WTC11 (cell line): ENCODE measurements around the gene IL6R.

ENCODE experiments used
- CBFB ChIP-seq: sonication (generic); formaldehyde crosslinking; IDR thresholded peaks from 2 replicates; pipeline ENCODE4 v1.8.1; 2022; ENCODE audit warnings: mild to moderate bottlenecking, low read depth, missing genetic modification reagents
- CREB1 ChIP-seq: sonication (generic); formaldehyde crosslinking; IDR thresholded peaks from 2 replicates; pipeline ENCODE4 v1.8.0; 2023; ENCODE audit warnings: mild to moderate bottlenecking, missing genetic modification reagents
- CREM ChIP-seq: sonication (generic); formaldehyde crosslinking; IDR thresholded peaks from 2 replicates; pipeline ENCODE4 v1.8.1; 2022; ENCODE audit warnings: mild to moderate bottlenecking, missing genetic modification reagents, moderate library complexity
- ETV6 ChIP-seq: sonication (generic); formaldehyde crosslinking; IDR thresholded peaks from 2 replicates; pipeline ENCODE4 v1.8.1; 2022; ENCODE audit warnings: mild to moderate bottlenecking, missing genetic modification reagents
- JUN ChIP-seq: sonication (generic); formaldehyde crosslinking; IDR thresholded peaks from 2 replicates; pipeline ENCODE4 v1.8.0; 2023; ENCODE audit warnings: mild to moderate bottlenecking, missing genetic modification reagents
- NR3C1 ChIP-seq: sonication (generic); formaldehyde crosslinking; conservative IDR thresholded peaks from 2 replicates; pipeline ENCODE4 v1.8.1; 2023; ENCODE audit warnings: low read depth, mild to moderate bottlenecking, missing genetic modification reagents
- ZNF263 ChIP-seq: sonication (generic); formaldehyde crosslinking; IDR thresholded peaks from 2 replicates; pipeline ENCODE4 v1.8.1; 2022; ENCODE audit warnings: low read depth, mild to moderate bottlenecking, moderate library complexity, missing genetic modification reagents
- TF ChIP-seq, protein P1 (sequence below): fragments of 200-600 bp; IDR thresholded peaks from 2 replicates; pipeline ENCODE4 v1.8.0; 2022; ENCODE audit warnings: antibody characterized with exemption
- TF ChIP-seq, protein P2 (sequence below): sonication (generic); formaldehyde crosslinking; IDR thresholded peaks from 2 replicates; pipeline ENCODE4 v1.8.0; 2022; ENCODE audit warnings: mild to moderate bottlenecking, missing genetic modification reagents
- TF ChIP-seq, protein P3 (sequence below): sonication (generic); formaldehyde crosslinking; IDR thresholded peaks from 2 replicates; pipeline ENCODE4 v1.8.1; 2022; ENCODE audit warnings: low read depth, missing genetic modification reagents, borderline replicate concordance
- TF ChIP-seq, protein P4 (sequence below): sonication (generic); formaldehyde crosslinking; IDR thresholded peaks from 2 replicates; pipeline ENCODE4 v1.8.1; 2022; ENCODE audit warnings: low read depth, mild to moderate bottlenecking, moderate library complexity, missing genetic modification reagents, borderline replicate concordance

GRCh38 chr1:154478013-154478412 lies 72.9 kb downstream of the IL6R start:
- TF ChIP-seq, protein P1, sequence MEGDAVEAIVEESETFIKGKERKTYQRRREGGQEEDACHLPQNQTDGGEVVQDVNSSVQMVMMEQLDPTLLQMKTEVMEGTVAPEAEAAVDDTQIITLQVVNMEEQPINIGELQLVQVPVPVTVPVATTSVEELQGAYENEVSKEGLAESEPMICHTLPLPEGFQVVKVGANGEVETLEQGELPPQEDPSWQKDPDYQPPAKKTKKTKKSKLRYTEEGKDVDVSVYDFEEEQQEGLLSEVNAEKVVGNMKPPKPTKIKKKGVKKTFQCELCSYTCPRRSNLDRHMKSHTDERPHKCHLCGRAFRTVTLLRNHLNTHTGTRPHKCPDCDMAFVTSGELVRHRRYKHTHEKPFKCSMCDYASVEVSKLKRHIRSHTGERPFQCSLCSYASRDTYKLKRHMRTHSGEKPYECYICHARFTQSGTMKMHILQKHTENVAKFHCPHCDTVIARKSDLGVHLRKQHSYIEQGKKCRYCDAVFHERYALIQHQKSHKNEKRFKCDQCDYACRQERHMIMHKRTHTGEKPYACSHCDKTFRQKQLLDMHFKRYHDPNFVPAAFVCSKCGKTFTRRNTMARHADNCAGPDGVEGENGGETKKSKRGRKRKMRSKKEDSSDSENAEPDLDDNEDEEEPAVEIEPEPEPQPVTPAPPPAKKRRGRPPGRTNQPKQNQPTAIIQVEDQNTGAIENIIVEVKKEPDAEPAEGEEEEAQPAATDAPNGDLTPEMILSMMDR = no peak
- no peak for TF ChIP-seq CREM (CRISPR knock-in tag)
- TF ChIP-seq CBFB = no peak
- TF ChIP-seq, protein P2, sequence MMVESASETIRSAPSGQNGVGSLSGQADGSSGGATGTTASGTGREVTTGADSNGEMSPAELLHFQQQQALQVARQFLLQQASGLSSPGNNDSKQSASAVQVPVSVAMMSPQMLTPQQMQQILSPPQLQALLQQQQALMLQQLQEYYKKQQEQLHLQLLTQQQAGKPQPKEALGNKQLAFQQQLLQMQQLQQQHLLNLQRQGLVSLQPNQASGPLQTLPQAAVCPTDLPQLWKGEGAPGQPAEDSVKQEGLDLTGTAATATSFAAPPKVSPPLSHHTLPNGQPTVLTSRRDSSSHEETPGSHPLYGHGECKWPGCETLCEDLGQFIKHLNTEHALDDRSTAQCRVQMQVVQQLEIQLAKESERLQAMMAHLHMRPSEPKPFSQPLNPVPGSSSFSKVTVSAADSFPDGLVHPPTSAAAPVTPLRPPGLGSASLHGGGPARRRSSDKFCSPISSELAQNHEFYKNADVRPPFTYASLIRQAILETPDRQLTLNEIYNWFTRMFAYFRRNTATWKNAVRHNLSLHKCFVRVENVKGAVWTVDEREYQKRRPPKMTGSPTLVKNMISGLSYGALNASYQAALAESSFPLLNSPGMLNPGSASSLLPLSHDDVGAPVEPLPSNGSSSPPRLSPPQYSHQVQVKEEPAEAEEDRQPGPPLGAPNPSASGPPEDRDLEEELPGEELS (CRISPR knock-in tag) = no peak
- no peak for TF ChIP-seq ZNF263
- TF ChIP-seq NR3C1 (CRISPR knock-in tag) = no peak
- no peak for TF ChIP-seq ETV6 (CRISPR knock-in tag)
- no peak for TF ChIP-seq JUN
- TF ChIP-seq, protein P3, sequence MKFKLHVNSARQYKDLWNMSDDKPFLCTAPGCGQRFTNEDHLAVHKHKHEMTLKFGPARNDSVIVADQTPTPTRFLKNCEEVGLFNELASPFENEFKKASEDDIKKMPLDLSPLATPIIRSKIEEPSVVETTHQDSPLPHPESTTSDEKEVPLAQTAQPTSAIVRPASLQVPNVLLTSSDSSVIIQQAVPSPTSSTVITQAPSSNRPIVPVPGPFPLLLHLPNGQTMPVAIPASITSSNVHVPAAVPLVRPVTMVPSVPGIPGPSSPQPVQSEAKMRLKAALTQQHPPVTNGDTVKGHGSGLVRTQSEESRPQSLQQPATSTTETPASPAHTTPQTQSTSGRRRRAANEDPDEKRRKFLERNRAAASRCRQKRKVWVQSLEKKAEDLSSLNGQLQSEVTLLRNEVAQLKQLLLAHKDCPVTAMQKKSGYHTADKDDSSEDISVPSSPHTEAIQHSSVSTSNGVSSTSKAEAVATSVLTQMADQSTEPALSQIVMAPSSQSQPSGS (CRISPR knock-in tag) = no peak
- TF ChIP-seq, protein P4, sequence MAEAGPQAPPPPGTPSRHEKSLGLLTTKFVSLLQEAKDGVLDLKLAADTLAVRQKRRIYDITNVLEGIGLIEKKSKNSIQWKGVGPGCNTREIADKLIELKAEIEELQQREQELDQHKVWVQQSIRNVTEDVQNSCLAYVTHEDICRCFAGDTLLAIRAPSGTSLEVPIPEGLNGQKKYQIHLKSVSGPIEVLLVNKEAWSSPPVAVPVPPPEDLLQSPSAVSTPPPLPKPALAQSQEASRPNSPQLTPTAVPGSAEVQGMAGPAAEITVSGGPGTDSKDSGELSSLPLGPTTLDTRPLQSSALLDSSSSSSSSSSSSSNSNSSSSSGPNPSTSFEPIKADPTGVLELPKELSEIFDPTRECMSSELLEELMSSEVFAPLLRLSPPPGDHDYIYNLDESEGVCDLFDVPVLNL (CRISPR knock-in tag) = no peak
- no peak for TF ChIP-seq CREB1 (CRISPR knock-in tag)
